GM12864 (cell line): Measurements from ENCODE around the gene YIPF6.
"Not testable (repeated sequence)": the region's sequence is repeated elsewhere in the genome, so short reads cannot be mapped to it uniquely, and the experiment has no call there.

Experiments
- DNase-seq: peaks from one replicate; pipeline ENCODE4 v3.0.0-alpha.2; 2011; ENCODE audit warnings: low read depth
- H3K4me3 ChIP-seq: 2 replicates; pipeline ENCODE4 v1.5.1; 2011; ENCODE audit warnings: mild to moderate bottlenecking, low read depth, low read length, control low read depth
- CTCF ChIP-seq: IDR thresholded peaks from 2 replicates; pipeline ENCODE4 v1.5.1; 2011; ENCODE audit warnings: low read depth, mild to moderate bottlenecking, moderate library complexity, low read length, control low read depth, inconsistent platforms; ENCODE audit errors: missing control alignments

Gene YIPF6

GRCh38 chrX:68488657-68489056 lies 10.2 kb upstream of the YIPF6 start:
- no peak overlapping the region for H3K4me3 ChIP-seq
- no peak for DNase-seq
- TF ChIP-seq CTCF = no peak

- no peak for DNase-seq
- no peak overlapping the region for H3K4me3 ChIP-seq
- TF ChIP-seq CTCF = peak; percentile 21
Measured at GRCh38 chrX:68490644-68491043, 8.2 kb upstream of the YIPF6 start.

GRCh38 chrX:68492583-68492982 lies 6.3 kb upstream of the YIPF6 start:
- TF ChIP-seq CTCF = no peak
- H3K4me3 ChIP-seq = no peak overlapping the region
- DNase-seq = no peak

GRCh38 chrX:68493776-68494175 lies 5.1 kb upstream of the YIPF6 start:
- not testable (repeated sequence) for H3K4me3 ChIP-seq, DNase-seq

- TF ChIP-seq CTCF = no peak
- DNase-seq = no peak
- H3K4me3 ChIP-seq = peak overlapping the region; percentile 71
Measured at GRCh38 chrX:68498044-68498507, 775 bp upstream of the YIPF6 start.

GRCh38 chrX:68499543-68500504 lies 973 bp downstream of the YIPF6 start:
- DNase-seq = no peak
- TF ChIP-seq CTCF = no peak
- peak overlapping the region; percentile 71 for H3K4me3 ChIP-seq

GRCh38 chrX:68503836-68504636 lies 5.2 kb downstream of the YIPF6 start:
- no peak for TF ChIP-seq CTCF
- DNase-seq = no peak

More at GRCh38 chrX:68503836-68504636, 5.2 kb downstream of the YIPF6 start:
- H3K4me3 ChIP-seq = no peak overlapping the region
